Raji (cell line): Measurements from ENCODE around the gene FDXR.

Experiments used
- POLR2A ChIP-seq: IDR thresholded peaks from 2 replicates; pipeline ENCODE4 v1.6.1; 2011; ENCODE audit warnings: low read depth, low read length, control low read depth; ENCODE audit not compliant: insufficient read depth

The FDXR gene

GRCh38 chr17:74839990-74840852 is 32.6 kb downstream of the FDXR start:
- no peak for TF ChIP-seq POLR2A

GRCh38 chr17:74838274-74838673 is 34.5 kb downstream of the FDXR start:
- no peak for TF ChIP-seq POLR2A

- no peak for TF ChIP-seq POLR2A
These were observed 35.9 kb downstream of the FDXR start for GRCh38 chr17:74836691-74837467.

- no peak for TF ChIP-seq POLR2A
These were observed 36.6 kb downstream of the FDXR start for GRCh38 chr17:74836191-74836590.

- no peak for TF ChIP-seq POLR2A
These were observed 39.1 kb downstream of the FDXR start for GRCh38 chr17:74833501-74834377.

GRCh38 chr17:74832421-74832820 is 40.4 kb downstream of the FDXR start:
- TF ChIP-seq POLR2A, result no peak

GRCh38 chr17:74831444-74832146 is 41.2 kb downstream of the FDXR start:
- TF ChIP-seq POLR2A, result no peak

- TF ChIP-seq POLR2A, result no peak
These were observed 41.9 kb downstream of the FDXR start for GRCh38 chr17:74830861-74831260.

GRCh38 chr17:74827800-74828199 is 45.0 kb downstream of the FDXR start:
- TF ChIP-seq POLR2A, result no peak

GRCh38 chr17:74825952-74826719 is 46.7 kb downstream of the FDXR start:
- no peak for TF ChIP-seq POLR2A

- no peak for TF ChIP-seq POLR2A
These were observed 47.7 kb downstream of the FDXR start for GRCh38 chr17:74824961-74825627.

- no peak for TF ChIP-seq POLR2A
These were observed 49.8 kb downstream of the FDXR start for GRCh38 chr17:74822939-74823367.

GRCh38 chr17:74822335-74822938 is 50.4 kb downstream of the FDXR start:
- no peak for TF ChIP-seq POLR2A

GRCh38 chr17:74821655-74822334 is 51.0 kb downstream of the FDXR start:
- TF ChIP-seq POLR2A, result no peak
